Loucy (cell line): ENCODE measurements around the gene MYRIP.

ENCODE experiments used
- H2AFZ ChIP-seq: fragments of 200-600 bp; sonication (generic); 2 replicates; pipeline ENCODE4 v1.6.0; 2016; ENCODE audit warnings: antibody characterized with exemption, mild to moderate bottlenecking, low read length, moderate library complexity
- H3F3A ChIP-seq: fragments of 200-600 bp; 2 replicates; pipeline ENCODE4 v1.6.0; 2016; ENCODE audit warnings: antibody characterized with exemption, low read depth, mild to moderate bottlenecking
- H3K27me3 ChIP-seq: fragments of 200-600 bp; sonication (generic); 2 replicates; pipeline ENCODE4 v1.6.1; 2014; ENCODE audit warnings: low read length, mild to moderate bottlenecking; ENCODE audit not compliant: insufficient read depth, poor library complexity, severe bottlenecking
- H3K36me3 ChIP-seq: fragments of 200-600 bp; sonication (generic); 2 replicates; pipeline ENCODE4 v1.6.1; 2016; ENCODE audit warnings: low read length; ENCODE audit not compliant: insufficient read depth
- H3K4me1 ChIP-seq: fragments of 200-600 bp; sonication (generic); 2 replicates; pipeline ENCODE4 v1.5.1; 2014; ENCODE audit warnings: low read length, mild to moderate bottlenecking; ENCODE audit not compliant: insufficient read depth, poor library complexity, severe bottlenecking
- H3K4me2 ChIP-seq: fragments of 200-600 bp; sonication (generic); 2 replicates; pipeline ENCODE4 v1.6.0; 2014; ENCODE audit warnings: antibody characterized with exemption, low read length, low read depth, mild to moderate bottlenecking; ENCODE audit not compliant: poor library complexity, severe bottlenecking
- H3K4me3 ChIP-seq: fragments of 200-600 bp; sonication (generic); 2 replicates; pipeline ENCODE4 v1.5.1; 2014; ENCODE audit warnings: low read length, mild to moderate bottlenecking, mixed read lengths; ENCODE audit not compliant: poor library complexity, severe bottlenecking
- H3K79me2 ChIP-seq: fragments of 200-600 bp; sonication (generic); 2 replicates; pipeline ENCODE4 v1.6.1; 2014; ENCODE audit warnings: low read length; ENCODE audit not compliant: insufficient read depth
- H3K9ac ChIP-seq: fragments of 200-600 bp; sonication (generic); 2 replicates; pipeline ENCODE4 v1.6.0; 2014; ENCODE audit warnings: mild to moderate bottlenecking, low read depth, low read length, moderate library complexity; ENCODE audit not compliant: poor library complexity, severe bottlenecking
- H3K9me2 ChIP-seq: fragments of 200-600 bp; sonication (generic); replicated peaks from 2 replicates; pipeline ENCODE4 v1.6.1; 2016; ENCODE audit warnings: low read depth, low read length, mixed read lengths
- H3K9me3 ChIP-seq: fragments of 200-600 bp; sonication (generic); 2 replicates; pipeline ENCODE4 v1.6.1; 2014; ENCODE audit warnings: mild to moderate bottlenecking, antibody characterized with exemption, low read length, low read depth; ENCODE audit not compliant: insufficient read depth
- H4K20me1 ChIP-seq: fragments of 200-600 bp; sonication (generic); 2 replicates; pipeline ENCODE4 v1.6.0; 2014; ENCODE audit warnings: antibody characterized with exemption, low read length, mild to moderate bottlenecking; ENCODE audit not compliant: insufficient read depth, poor library complexity, severe bottlenecking
- EZH2phosphoT487 ChIP-seq: fragments of 200-600 bp; IDR thresholded peaks from 2 replicates; pipeline ENCODE4 v1.6.1; 2018; ENCODE audit warnings: antibody characterized with exemption, mild to moderate bottlenecking, moderate library complexity, borderline replicate concordance
- TF ChIP-seq, protein P1 (sequence below): fragments of 200-600 bp; sonication (generic); conservative IDR thresholded peaks from 2 replicates; pipeline ENCODE4 v1.5.1; 2014; ENCODE audit warnings: mild to moderate bottlenecking, antibody characterized with exemption, low read length

The MYRIP gene

DNA sequence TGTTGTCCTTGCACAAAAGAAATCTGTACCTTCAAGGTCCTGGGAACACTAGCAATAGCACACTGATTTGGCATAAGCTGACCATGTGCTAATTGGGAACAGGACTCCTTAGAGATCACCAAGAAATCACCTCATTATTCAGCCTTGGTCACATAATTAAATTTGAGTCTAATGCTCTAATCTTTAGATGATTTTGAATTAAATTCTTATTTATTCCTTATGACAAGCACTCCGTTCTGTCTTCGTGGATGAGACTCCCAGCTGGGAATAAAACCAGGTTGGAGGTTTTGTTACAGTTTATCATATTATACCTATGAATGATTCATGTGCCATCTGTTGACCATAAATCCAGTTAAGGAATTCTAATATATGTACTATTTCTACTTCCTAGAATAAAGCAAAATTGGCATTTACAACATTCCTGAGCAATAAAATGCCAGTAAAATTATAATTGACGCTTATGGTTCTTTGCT lies 162.2 kb downstream of the MYRIP start:
- Histone ChIP-seq H3K4me3 (no peak overlapping the region), H3F3A (no peaks in the 10 kb centered on the region), H3K27me3 (no peaks in the 10 kb centered on the region), H3K9me3 (no peaks in the 10 kb centered on the region), H3K9me2 (no peaks in the 10 kb centered on the region), H3K4me1 (no peaks in the 10 kb centered on the region), H3K79me2 (no peaks in the 10 kb centered on the region), H4K20me1 (no peaks in the 10 kb centered on the region), H3K9ac (no peak overlapping the region), H2AFZ (no peak overlapping the region), H3K4me2 (no peak overlapping the region), H3K36me3 (no peaks in the 10 kb centered on the region)
- TF ChIP-seq EZH2phosphoT487 = no peak

DNA sequence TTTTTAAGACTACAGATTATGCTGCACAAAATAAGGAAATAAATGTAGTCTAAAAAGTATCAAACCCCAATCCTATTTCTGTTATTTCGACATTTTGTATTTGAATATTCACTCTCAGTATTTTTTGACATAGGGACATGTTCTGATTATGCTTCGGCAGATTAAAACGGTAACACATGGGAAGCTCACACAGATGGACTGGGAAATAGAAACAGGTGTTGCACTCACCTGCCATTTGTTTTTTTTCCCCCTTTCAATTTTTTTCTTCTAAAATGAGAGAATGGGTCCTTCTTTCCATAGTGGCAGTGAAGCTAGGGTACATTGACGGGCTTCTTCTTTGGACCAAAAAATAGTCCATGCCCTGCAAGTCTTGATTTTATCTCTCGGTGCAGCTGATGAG lies 163.1 kb downstream of the MYRIP start:
- Histone ChIP-seq H3K4me3 (no peak overlapping the region), H2AFZ (no peak overlapping the region), H3K9ac (no peak overlapping the region), H3K79me2 (no peaks in the 10 kb centered on the region), H3K4me1 (no peaks in the 10 kb centered on the region), H3K4me2 (no peak overlapping the region), H3K9me3 (no peaks in the 10 kb centered on the region), H3F3A (no peaks in the 10 kb centered on the region), H3K27me3 (no peaks in the 10 kb centered on the region), H3K36me3 (no peaks in the 10 kb centered on the region), H4K20me1 (no peaks in the 10 kb centered on the region), H3K9me2 (no peaks in the 10 kb centered on the region)
- TF ChIP-seq, protein P1, sequence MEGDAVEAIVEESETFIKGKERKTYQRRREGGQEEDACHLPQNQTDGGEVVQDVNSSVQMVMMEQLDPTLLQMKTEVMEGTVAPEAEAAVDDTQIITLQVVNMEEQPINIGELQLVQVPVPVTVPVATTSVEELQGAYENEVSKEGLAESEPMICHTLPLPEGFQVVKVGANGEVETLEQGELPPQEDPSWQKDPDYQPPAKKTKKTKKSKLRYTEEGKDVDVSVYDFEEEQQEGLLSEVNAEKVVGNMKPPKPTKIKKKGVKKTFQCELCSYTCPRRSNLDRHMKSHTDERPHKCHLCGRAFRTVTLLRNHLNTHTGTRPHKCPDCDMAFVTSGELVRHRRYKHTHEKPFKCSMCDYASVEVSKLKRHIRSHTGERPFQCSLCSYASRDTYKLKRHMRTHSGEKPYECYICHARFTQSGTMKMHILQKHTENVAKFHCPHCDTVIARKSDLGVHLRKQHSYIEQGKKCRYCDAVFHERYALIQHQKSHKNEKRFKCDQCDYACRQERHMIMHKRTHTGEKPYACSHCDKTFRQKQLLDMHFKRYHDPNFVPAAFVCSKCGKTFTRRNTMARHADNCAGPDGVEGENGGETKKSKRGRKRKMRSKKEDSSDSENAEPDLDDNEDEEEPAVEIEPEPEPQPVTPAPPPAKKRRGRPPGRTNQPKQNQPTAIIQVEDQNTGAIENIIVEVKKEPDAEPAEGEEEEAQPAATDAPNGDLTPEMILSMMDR = no peak
- no peak for TF ChIP-seq EZH2phosphoT487

DNA sequence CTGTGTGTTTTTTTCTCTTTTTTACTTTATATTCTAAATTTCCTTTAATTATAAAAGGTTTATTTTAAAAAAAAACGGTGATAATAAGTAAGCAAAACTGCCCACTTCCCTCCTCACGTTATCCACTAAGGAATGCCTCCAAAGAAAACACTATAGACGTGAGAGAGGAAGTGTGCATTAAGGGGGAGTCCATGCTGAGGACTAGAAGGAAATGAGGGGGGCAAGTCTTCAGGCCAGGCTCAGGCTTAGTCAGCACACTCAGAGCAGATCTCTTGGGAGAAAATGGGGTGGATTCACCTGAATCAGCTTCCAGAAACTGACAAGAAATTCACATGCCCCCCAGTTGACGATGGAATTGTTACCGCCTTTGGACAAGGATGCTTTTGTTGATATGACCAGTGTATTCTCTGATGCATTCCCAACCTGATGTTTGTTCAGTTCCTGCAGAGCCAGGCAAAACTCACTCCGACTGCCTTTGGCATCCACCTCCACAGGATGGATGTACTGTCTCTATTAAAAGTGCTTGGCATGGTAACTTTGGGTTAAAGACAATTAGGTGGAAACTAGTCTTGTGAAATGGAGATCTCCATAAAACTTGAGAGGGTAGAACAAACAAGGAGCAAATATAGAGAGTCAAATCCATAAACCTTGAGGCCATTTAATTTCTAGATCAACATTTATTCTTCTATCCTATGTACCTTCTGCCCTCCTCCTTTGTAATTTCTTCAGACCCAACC lies 167.8 kb downstream of the MYRIP start:
- no peak overlapping the region for H3K4me3 ChIP-seq
- no peak for TF ChIP-seq EZH2phosphoT487
- TF ChIP-seq, protein P1 = no peak
- H3K4me1 ChIP-seq = no peaks in the 10 kb centered on the region
- no peak overlapping the region for H3K9ac ChIP-seq
- H3K9me3 ChIP-seq = no peaks in the 10 kb centered on the region
- no peaks in the 10 kb centered on the region for H3K79me2 ChIP-seq
- no peaks in the 10 kb centered on the region for H4K20me1 ChIP-seq
- no peaks in the 10 kb centered on the region for H3K9me2 ChIP-seq
- H3K36me3 ChIP-seq = no peaks in the 10 kb centered on the region
- H3K27me3 ChIP-seq = no peaks in the 10 kb centered on the region
- no peak overlapping the region for H3K4me2 ChIP-seq
- H3F3A ChIP-seq = no peaks in the 10 kb centered on the region
- H2AFZ ChIP-seq = no peak overlapping the region

DNA sequence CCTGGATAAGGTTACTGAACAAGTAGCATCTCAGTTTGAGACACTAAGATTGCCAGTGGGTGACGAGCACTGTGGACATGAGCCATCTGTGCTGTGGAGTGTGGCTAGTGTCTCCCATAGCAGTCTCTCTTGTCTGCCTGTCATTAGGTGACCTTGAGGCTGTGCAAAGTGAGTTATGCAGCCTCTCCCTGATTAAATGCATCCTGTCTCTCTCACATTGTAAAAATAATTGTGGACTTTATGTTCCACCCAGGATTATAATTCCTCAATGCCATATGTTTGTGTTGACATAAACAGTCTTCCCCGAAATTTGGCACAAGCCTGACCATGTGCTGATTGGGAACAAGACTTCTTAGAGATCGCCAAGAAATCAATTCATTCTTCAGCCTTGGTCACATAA lies 168.9 kb downstream of the MYRIP start:
- H3K4me2 ChIP-seq = no peak overlapping the region
- no peak overlapping the region for H3K9ac ChIP-seq
- H3K79me2 ChIP-seq = no peaks in the 10 kb centered on the region
- H2AFZ ChIP-seq = no peak overlapping the region
- H3K4me1 ChIP-seq = no peaks in the 10 kb centered on the region
- H3K27me3 ChIP-seq = no peaks in the 10 kb centered on the region
- H4K20me1 ChIP-seq = no peaks in the 10 kb centered on the region
- no peaks in the 10 kb centered on the region for H3K9me3 ChIP-seq
- no peaks in the 10 kb centered on the region for H3K36me3 ChIP-seq
- H3K9me2 ChIP-seq = no peaks in the 10 kb centered on the region
- H3F3A ChIP-seq = no peaks in the 10 kb centered on the region
- no peak for TF ChIP-seq EZH2phosphoT487
- TF ChIP-seq, protein P1 = no peak
- H3K4me3 ChIP-seq = no peak overlapping the region
